MM.1S (cell line): ENCODE data around the gene TRIM25.
A peak's percentile ranks its signal among the peaks of the same experiment; 100 is the strongest.

ENCODE experiments used
- CTCF ChIP-seq: fragments of 300-600 bp; sonication (generic); IDR thresholded peaks from 2 replicates; pipeline ENCODE4 v1.5.1; 2016; ENCODE audit warnings: antibody characterized with exemption, low read length, mixed read lengths
- EZH2 ChIP-seq: fragments of 300-600 bp; sonication (generic); optimal IDR thresholded peaks from 2 replicates; pipeline ENCODE3; 2017; ENCODE audit warnings: low read depth, mild to moderate bottlenecking, antibody characterized with exemption, low read length, mixed read lengths
- EZH2phosphoT487 ChIP-seq: fragments of 300-600 bp; sonication (generic); IDR thresholded peaks from 2 replicates; pipeline ENCODE4 v1.6.1; 2018; ENCODE audit warnings: antibody characterized with exemption, low read length

- TF ChIP-seq CTCF (peak; percentile 98), EZH2 (no peak), EZH2phosphoT487 (no peak)
Measured at GRCh38 chr17:56960596-56961538, 47.0 kb upstream of the TRIM25 start, which contains the start of gene COIL.
